Liver (tissue), 9 donors: ENCODE measurements around the gene FOXK1. TPM values are rescaled to one million over a fixed set of nuclear protein-coding genes. Genes with fewer than 3 reads are reported as not detected.

Source experiments
- DNase-seq: peaks from one replicate; pipeline ENCODE4 v3.0.0-alpha.2; 2017; ENCODE audit warnings: low spot score
- H3K27ac ChIP-seq, 2 donors: one replicate each; pipeline ENCODE4 v1.7.0; 2013; ENCODE audit warnings: inconsistent platforms in 2 of 2, low read length in 2 of 2, control low read depth in 1 of 2, low read depth in 1 of 2, mild to moderate bottlenecking in 1 of 2
- H3K27me3 ChIP-seq, 4 donors: one replicate each; pipeline versions ENCODE4 v1.6.1 to v1.7.0; 2013; ENCODE audit warnings: low read length in 3 of 4, inconsistent platforms in 1 of 4, mild to moderate bottlenecking in 1 of 4, moderate library complexity in 1 of 4; ENCODE audit not compliant: control insufficient read depth in 4 of 4, insufficient read depth in 4 of 4
- H3K36me3 ChIP-seq, 4 donors: one replicate each; pipeline versions ENCODE4 v1.6.1 to v1.7.0; 2013; ENCODE audit warnings: low read length in 3 of 4, mild to moderate bottlenecking in 3 of 4, low read depth in 1 of 4, moderate library complexity in 1 of 4; ENCODE audit not compliant: control insufficient read depth in 4 of 4, insufficient read depth in 3 of 4
- H3K4me1 ChIP-seq, 4 donors: one replicate each; pipeline versions ENCODE4 v1.6.1 to v1.7.0; 2013; ENCODE audit warnings: low read length in 3 of 4, mild to moderate bottlenecking in 3 of 4, moderate library complexity in 1 of 4; ENCODE audit not compliant: control insufficient read depth in 4 of 4, insufficient read depth in 4 of 4
- H3K4me3 ChIP-seq, 3 donors: one replicate each; pipeline versions ENCODE4 v1.6.1 to v1.7.0; 2013; ENCODE audit warnings: low read length in 3 of 3, control low read depth in 1 of 3, low read depth in 1 of 3, mild to moderate bottlenecking in 1 of 3
- H3K9ac ChIP-seq, 2 donors: one replicate each; pipeline ENCODE4 v1.7.0; 2013; ENCODE audit warnings: low read length in 2 of 2, mild to moderate bottlenecking in 2 of 2, moderate library complexity in 2 of 2, control low read depth in 1 of 2, low read depth in 1 of 2
- H3K9me3 ChIP-seq, 4 donors: one replicate each; pipeline versions ENCODE4 v1.6.1 to v1.7.0; 2013; ENCODE audit warnings: low read length in 3 of 4; ENCODE audit not compliant: control insufficient read depth in 4 of 4
- EGR1 ChIP-seq, 2 donors: IDR thresholded peaks; 2 replicates each; pipeline ENCODE4 v1.6.1; 2016 to 2018; ENCODE audit warnings: antibody characterized with exemption in 2 of 2, low read depth in 2 of 2
- FOXA1 ChIP-seq: IDR thresholded peaks from 2 replicates; pipeline ENCODE4 v1.6.1; 2016; ENCODE audit warnings: antibody characterized with exemption
- FOXA2 ChIP-seq: IDR thresholded peaks from 2 replicates; pipeline ENCODE4 v1.6.1; 2016; ENCODE audit warnings: antibody characterized with exemption
- GABPA ChIP-seq, 2 donors: IDR thresholded peaks in 1 of 2; conservative IDR thresholded peaks in 1 of 2; 2 replicates each; pipeline ENCODE4 v1.6.1; 2016; ENCODE audit warnings: antibody characterized with exemption in 2 of 2, mild to moderate bottlenecking in 1 of 2, moderate library complexity in 1 of 2
- HNF4A ChIP-seq, 2 donors: conservative IDR thresholded peaks; 2 replicates each; pipeline ENCODE4 v1.6.1; 2016; ENCODE audit warnings: antibody characterized with exemption in 2 of 2, mild to moderate bottlenecking in 2 of 2
- HNF4G ChIP-seq: IDR thresholded peaks from 2 replicates; pipeline ENCODE4 v1.6.1; 2016; ENCODE audit warnings: antibody characterized with exemption
- JUND ChIP-seq, 2 donors: IDR thresholded peaks; 2 replicates each; pipeline ENCODE4 v1.6.1; 2016; ENCODE audit warnings: antibody characterized with exemption in 2 of 2
- NR2F2 ChIP-seq: IDR thresholded peaks from 2 replicates; pipeline ENCODE4 v1.6.1; 2016; ENCODE audit warnings: antibody characterized with exemption
- RXRA ChIP-seq, 2 donors: IDR thresholded peaks; 2 replicates each; pipeline ENCODE4 v1.6.1; 2017 to 2018; ENCODE audit warnings: antibody characterized with exemption in 2 of 2, mild to moderate bottlenecking in 1 of 2
- SP1 ChIP-seq: IDR thresholded peaks from 2 replicates; pipeline ENCODE4 v1.6.1; 2018; ENCODE audit warnings: antibody characterized with exemption, mild to moderate bottlenecking
- TAF1 ChIP-seq: conservative IDR thresholded peaks from 2 replicates; pipeline ENCODE4 v1.6.1; 2016; ENCODE audit warnings: antibody characterized with exemption, mild to moderate bottlenecking
- YY1 ChIP-seq: IDR thresholded peaks from 2 replicates; pipeline ENCODE4 v1.6.1; 2016; ENCODE audit warnings: antibody characterized with exemption, mild to moderate bottlenecking
- WGBS: extraction: QIAGEN DNeasy Blood & Tissue Kit; methylation state at CpG from one replicate; pipeline ENCODE4 v1.1.7; 2013; 5-methylcytosine and 5-hydroxymethylcytosine counted together
- polyA plus RNA-seq, 2 donors: library from polyadenylated mRNA; stranded (reverse) in 1 of 2; unstranded in 1 of 2; fragments of 200-250 nt in 1 of 2; fragments of >200 nt in 1 of 2; fragmentation: Nextera tagmentation in 1 of 2; extraction: Ambion mirVana in 1 of 2; gene quantifications; one replicate each; pipeline versions ENCODE4 v1.2.1 to v1.2.3, GENCODE V29; 2013 to 2015
- total RNA-seq, 2 donors: library from RNA; depleted of rRNA; stranded (reverse); fragments of >200 nt; gene quantifications; one replicate each; pipeline ENCODE4 v1.2.3, GENCODE V29; 2014
- TF ChIP-seq, protein P1 (sequence below): IDR thresholded peaks from 2 replicates; pipeline ENCODE4 v1.6.1; 2016; ENCODE audit warnings: antibody characterized with exemption
- TF ChIP-seq, protein P2 (sequence below): fragments of 150-350 bp; IDR thresholded peaks from 2 replicates; pipeline ENCODE4 v1.5.1; 2017; ENCODE audit warnings: improper control_type of control experiment, low read depth, low read length; ENCODE audit not compliant: missing input control
- TF ChIP-seq, protein P3 (sequence below): IDR thresholded peaks from 2 replicates; pipeline ENCODE4 v1.6.1; 2016; ENCODE audit warnings: antibody characterized with exemption, mild to moderate bottlenecking
- TF ChIP-seq, protein P4 (sequence below): IDR thresholded peaks from 2 replicates; pipeline ENCODE4 v1.6.1; 2016; ENCODE audit warnings: antibody characterized with exemption
- TF ChIP-seq, protein P5 (sequence below): IDR thresholded peaks from 2 replicates; pipeline ENCODE4 v1.6.1; 2016; ENCODE audit warnings: antibody characterized with exemption
- donor health status: healthy.
- donor health status: healthy.
- donor health status: healthy.
- donor health status: healthy.
- donor health status: healthy.

Gene FOXK1
- total and polyA plus RNA-seq, 4 donors, result 1.2 to 8.5 (median 4.4) TPM

DNA sequence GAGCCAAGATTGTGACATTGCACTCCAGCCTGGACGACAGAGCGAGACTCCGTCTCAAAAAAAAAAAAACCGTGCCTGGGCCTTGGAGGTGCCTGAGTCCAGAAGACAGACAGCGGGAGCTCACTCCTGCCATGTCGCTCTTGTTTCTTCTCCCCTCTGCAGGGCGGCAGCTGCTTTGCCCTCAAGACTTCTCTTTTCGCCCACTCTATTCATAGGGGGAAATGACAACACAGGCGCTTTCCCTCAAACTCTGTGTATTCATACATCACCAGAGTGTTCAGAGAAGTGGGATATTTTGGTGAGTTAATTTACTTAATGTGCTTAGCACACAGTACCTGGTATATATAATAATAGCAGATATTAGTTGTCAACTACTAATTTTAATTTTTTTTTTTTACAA is 44.5 kb downstream of the FOXK1 start:
- peaks cover 2 to 27% (median 10%) of the 10 kb centered on the region in 4 donors for H3K4me1 ChIP-seq
- H3K4me3 ChIP-seq, result no peak overlapping the region
- H3K9me3 ChIP-seq, result no peaks in the 10 kb centered on the region
- H3K27ac ChIP-seq, result peak overlapping the region; percentile 99
- no peaks in the 10 kb centered on the region for H3K27me3 ChIP-seq
- TF ChIP-seq HNF4A (conservative IDR thresholded peaks at IDR 0.05) (no peak), FOXA1 (no peak), TAF1 (no peak), GABPA (IDR thresholded peaks at IDR 0.05 in 1 of 2, conservative IDR thresholded peaks at IDR 0.05 in 1 of 2) (no peak), RXRA (IDR thresholded peaks at IDR 0.05) (no peak), FOXA2 (no peak), YY1 (no peak), EGR1 (IDR thresholded peaks at IDR 0.05; ENCODE audit: low read depth in 2 of 2) (no peak), HNF4G (no peak), SP1 (no peak), NR2F2 (no peak)
- TF ChIP-seq, protein P1, sequence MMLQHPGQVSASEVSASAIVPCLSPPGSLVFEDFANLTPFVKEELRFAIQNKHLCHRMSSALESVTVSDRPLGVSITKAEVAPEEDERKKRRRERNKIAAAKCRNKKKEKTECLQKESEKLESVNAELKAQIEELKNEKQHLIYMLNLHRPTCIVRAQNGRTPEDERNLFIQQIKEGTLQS, result no peak
- TF ChIP-seq, protein P2, sequence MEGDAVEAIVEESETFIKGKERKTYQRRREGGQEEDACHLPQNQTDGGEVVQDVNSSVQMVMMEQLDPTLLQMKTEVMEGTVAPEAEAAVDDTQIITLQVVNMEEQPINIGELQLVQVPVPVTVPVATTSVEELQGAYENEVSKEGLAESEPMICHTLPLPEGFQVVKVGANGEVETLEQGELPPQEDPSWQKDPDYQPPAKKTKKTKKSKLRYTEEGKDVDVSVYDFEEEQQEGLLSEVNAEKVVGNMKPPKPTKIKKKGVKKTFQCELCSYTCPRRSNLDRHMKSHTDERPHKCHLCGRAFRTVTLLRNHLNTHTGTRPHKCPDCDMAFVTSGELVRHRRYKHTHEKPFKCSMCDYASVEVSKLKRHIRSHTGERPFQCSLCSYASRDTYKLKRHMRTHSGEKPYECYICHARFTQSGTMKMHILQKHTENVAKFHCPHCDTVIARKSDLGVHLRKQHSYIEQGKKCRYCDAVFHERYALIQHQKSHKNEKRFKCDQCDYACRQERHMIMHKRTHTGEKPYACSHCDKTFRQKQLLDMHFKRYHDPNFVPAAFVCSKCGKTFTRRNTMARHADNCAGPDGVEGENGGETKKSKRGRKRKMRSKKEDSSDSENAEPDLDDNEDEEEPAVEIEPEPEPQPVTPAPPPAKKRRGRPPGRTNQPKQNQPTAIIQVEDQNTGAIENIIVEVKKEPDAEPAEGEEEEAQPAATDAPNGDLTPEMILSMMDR, result no peak
- TF ChIP-seq, protein P3, sequence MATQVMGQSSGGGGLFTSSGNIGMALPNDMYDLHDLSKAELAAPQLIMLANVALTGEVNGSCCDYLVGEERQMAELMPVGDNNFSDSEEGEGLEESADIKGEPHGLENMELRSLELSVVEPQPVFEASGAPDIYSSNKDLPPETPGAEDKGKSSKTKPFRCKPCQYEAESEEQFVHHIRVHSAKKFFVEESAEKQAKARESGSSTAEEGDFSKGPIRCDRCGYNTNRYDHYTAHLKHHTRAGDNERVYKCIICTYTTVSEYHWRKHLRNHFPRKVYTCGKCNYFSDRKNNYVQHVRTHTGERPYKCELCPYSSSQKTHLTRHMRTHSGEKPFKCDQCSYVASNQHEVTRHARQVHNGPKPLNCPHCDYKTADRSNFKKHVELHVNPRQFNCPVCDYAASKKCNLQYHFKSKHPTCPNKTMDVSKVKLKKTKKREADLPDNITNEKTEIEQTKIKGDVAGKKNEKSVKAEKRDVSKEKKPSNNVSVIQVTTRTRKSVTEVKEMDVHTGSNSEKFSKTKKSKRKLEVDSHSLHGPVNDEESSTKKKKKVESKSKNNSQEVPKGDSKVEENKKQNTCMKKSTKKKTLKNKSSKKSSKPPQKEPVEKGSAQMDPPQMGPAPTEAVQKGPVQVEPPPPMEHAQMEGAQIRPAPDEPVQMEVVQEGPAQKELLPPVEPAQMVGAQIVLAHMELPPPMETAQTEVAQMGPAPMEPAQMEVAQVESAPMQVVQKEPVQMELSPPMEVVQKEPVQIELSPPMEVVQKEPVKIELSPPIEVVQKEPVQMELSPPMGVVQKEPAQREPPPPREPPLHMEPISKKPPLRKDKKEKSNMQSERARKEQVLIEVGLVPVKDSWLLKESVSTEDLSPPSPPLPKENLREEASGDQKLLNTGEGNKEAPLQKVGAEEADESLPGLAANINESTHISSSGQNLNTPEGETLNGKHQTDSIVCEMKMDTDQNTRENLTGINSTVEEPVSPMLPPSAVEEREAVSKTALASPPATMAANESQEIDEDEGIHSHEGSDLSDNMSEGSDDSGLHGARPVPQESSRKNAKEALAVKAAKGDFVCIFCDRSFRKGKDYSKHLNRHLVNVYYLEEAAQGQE, result no peak
- TF ChIP-seq, protein P4, sequence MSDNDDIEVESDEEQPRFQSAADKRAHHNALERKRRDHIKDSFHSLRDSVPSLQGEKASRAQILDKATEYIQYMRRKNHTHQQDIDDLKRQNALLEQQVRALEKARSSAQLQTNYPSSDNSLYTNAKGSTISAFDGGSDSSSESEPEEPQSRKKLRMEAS, result no peak
- no peak for DNase-seq
- H3K36me3 ChIP-seq, result peaks cover 0 to 5% (median 3%) of the 10 kb centered on the region in 4 donors
- H3K9ac ChIP-seq, result no peak overlapping the region
- 88% methylated on average over 9 of the region's 9 CpGs for WGBS

DNA sequence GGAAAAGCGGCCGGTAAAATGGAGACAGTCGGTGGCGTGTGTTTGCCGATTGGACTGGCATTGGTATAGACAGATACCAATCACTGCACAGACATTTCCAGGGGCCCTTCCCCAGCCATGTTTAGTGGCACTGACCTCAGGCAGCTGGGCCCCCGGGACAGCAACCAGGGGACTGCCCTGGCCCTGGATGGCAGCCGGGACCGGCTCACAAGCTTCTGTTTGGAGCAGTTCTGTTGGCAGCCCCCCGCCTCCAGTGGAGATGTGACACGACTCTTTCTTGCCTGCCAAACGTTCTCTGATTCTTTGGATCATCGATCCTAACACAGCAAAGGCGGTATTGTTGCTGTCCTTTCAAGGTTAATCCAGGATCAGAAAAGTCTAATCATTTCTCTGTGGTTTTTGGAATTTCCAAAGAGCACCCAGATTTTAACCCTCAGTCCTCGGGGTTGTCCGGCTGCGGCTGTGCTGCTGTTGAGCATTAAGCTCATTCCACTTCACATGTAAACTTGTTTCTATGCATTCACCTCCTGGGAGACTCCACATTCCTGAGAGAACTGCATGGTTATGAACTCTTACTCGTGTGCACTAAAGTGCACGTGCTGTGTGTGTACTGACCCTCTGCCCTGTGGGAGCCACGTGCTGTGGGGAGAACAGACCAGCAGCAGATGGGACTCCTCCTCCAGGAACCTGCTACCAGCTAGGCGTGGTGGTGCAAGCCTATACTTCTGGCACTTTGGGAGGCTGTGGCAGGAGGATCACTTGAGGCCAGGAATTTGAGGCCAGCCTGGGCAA is 46.0 kb downstream of the FOXK1 start:
- no peak overlapping the region for H3K27ac ChIP-seq
- DNase-seq, result no peak
- H3K4me3 ChIP-seq, result no peak overlapping the region
- no peaks in the 10 kb centered on the region for H3K27me3 ChIP-seq
- H3K36me3 ChIP-seq, result peaks cover 0 to 2% (median 0%) of the 10 kb centered on the region in 4 donors
- WGBS, result 93% methylated on average over 20 of the region's 20 CpGs
- H3K4me1 ChIP-seq, result peaks cover 2 to 27% (median 10%) of the 10 kb centered on the region in 4 donors
- H3K9me3 ChIP-seq, result no peaks in the 10 kb centered on the region
- no peak overlapping the region for H3K9ac ChIP-seq
- TF ChIP-seq HNF4G (no peak), JUND (IDR thresholded peaks at IDR 0.05) (no peak), FOXA2 (no peak)
- TF ChIP-seq, protein P5, sequence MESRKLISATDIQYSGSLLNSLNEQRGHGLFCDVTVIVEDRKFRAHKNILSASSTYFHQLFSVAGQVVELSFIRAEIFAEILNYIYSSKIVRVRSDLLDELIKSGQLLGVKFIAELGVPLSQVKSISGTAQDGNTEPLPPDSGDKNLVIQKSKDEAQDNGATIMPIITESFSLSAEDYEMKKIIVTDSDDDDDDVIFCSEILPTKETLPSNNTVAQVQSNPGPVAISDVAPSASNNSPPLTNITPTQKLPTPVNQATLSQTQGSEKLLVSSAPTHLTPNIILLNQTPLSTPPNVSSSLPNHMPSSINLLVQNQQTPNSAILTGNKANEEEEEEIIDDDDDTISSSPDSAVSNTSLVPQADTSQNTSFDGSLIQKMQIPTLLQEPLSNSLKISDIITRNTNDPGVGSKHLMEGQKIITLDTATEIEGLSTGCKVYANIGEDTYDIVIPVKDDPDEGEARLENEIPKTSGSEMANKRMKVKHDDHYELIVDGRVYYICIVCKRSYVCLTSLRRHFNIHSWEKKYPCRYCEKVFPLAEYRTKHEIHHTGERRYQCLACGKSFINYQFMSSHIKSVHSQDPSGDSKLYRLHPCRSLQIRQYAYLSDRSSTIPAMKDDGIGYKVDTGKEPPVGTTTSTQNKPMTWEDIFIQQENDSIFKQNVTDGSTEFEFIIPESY, result no peak
- TF ChIP-seq, protein P1, result no peak
- TF ChIP-seq, protein P2, result no peak
